Natural killer cell (primary cell): ENCODE data around the gene ARL15. TPM values are rescaled to one million over a fixed set of nuclear protein-coding genes. Genes with fewer than 3 reads are reported as not detected.
A peak's percentile ranks its signal among the peaks of the same experiment; 100 is the strongest.

Experiments used
- ATAC-seq, 3 donors: fragments of 150-1000 bp in 2 of 3; fragments of 200-7000 bp in 1 of 3; cut with Tn5 transposase; 1 replicate in 1 of 3; 2 replicates in 2 of 3; pipeline ENCODE4 v1.10.0; 2021; ENCODE audit warnings: mild to moderate bottlenecking in 2 of 3, moderate library complexity in 2 of 3
- DNase-seq, 2 donors: peaks; one replicate each; pipeline versions ENCODE4 v3.0.0 to v3.0.0-alpha.2; 2013 to 2021; ENCODE audit warnings: mixed read lengths in 1 of 2
- H3K27ac ChIP-seq: one replicate; pipeline ENCODE4 v1.5.1; 2013; ENCODE audit warnings: mild to moderate bottlenecking, low read length
- H3K27me3 ChIP-seq: one replicate; pipeline ENCODE4 v1.6.1; 2013; ENCODE audit warnings: low read length; ENCODE audit not compliant: control insufficient read depth, insufficient read depth
- H3K36me3 ChIP-seq: one replicate; pipeline ENCODE4 v1.6.1; 2013; ENCODE audit warnings: low read length; ENCODE audit not compliant: control insufficient read depth, insufficient read depth
- H3K4me1 ChIP-seq: one replicate; pipeline ENCODE4 v1.6.1; 2013; ENCODE audit warnings: low read length; ENCODE audit not compliant: control insufficient read depth, insufficient read depth
- H3K4me3 ChIP-seq: one replicate; pipeline ENCODE4 v1.5.1; 2013; ENCODE audit warnings: low read length
- H3K9me3 ChIP-seq: one replicate; pipeline ENCODE4 v1.6.1; 2013; ENCODE audit warnings: low read length; ENCODE audit not compliant: control insufficient read depth, insufficient read depth
- H3K27ac Mint-ChIP-seq, 2 donors: one replicate each; pipeline ENCODE4 v1.8.0; 2022; ENCODE audit warnings: mild to moderate bottlenecking in 2 of 2, mixed read lengths in 2 of 2, moderate library complexity in 1 of 2
- H3K27me3 Mint-ChIP-seq, 2 donors: one replicate each; pipeline ENCODE4 v1.8.0; 2022; ENCODE audit warnings: low read depth in 2 of 2, mixed read lengths in 2 of 2
- H3K36me3 Mint-ChIP-seq: one replicate; pipeline ENCODE4 v1.8.0; 2022; ENCODE audit warnings: mixed read lengths
- H3K4me1 Mint-ChIP-seq, 2 donors: one replicate each; pipeline ENCODE4 v1.8.0; 2022; ENCODE audit warnings: mixed read lengths in 2 of 2
- H3K4me3 Mint-ChIP-seq: one replicate; pipeline ENCODE4 v1.8.0; 2022; ENCODE audit warnings: mild to moderate bottlenecking, moderate library complexity, mixed read lengths
- H3K9me3 Mint-ChIP-seq, 2 donors: one replicate each; pipeline ENCODE4 v1.8.0; 2022; ENCODE audit warnings: mixed read lengths in 2 of 2
- WGBS: methylation state at CpG from one replicate; pipeline ENCODE4 v1.1.7; 2013; ENCODE audit warnings: missing lambda C conversion rate; ENCODE audit not compliant: insufficient coverage; 5-methylcytosine and 5-hydroxymethylcytosine counted together
- intact Hi-C: fragments of 100-400 bp; cut with micrococcal nuclease; formaldehyde crosslinking; loops from one replicate; pipeline ENCODE4 v1.14.2; 2022
- total RNA-seq, 4 donors: library from RNA; stranded (reverse); fragments of 120-200 nt in 1 of 4; gene quantifications; one replicate each; pipeline versions ENCODE4 v1.2.3 to v1.2.4, GENCODE V29; 2013 to 2022
- TF ChIP-seq, protein P1 (sequence below): fragments of 200-600 bp; IDR thresholded peaks from one replicate; pipeline ENCODE4 v1.8.0; 2022; ENCODE audit warnings: antibody characterized with exemption

Gene ARL15
- total RNA-seq, 3 donors from 2014 or later (not counting 1 experiment from before 2014, with no cell fraction given) = 28.9 to 35.1 (median 33.1) TPM

DNA sequence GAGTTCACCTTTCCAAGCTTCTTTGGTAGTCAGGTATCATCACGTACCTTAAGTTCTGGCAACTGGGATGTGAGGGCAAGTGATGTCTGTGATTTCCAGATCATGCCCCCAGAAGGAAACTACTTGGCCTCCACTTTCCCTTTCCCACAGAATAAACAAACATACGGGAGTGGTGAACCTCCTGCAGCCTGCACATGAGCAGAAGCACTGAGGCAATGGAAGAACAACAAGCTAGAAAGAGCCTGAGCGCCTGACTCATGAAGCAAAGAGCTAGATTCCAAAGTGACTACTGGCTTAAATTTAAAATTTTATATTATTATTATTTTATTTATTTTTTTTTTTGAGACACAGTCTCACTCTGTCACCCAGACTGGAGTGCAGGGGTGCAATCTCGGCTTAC lies 35.0 kb downstream of the ARL15 start:
- H3K9me3 Mint-ChIP-seq = no peaks in the 10 kb centered on the region
- no peak for DNase-seq
- H3K27me3 Mint-ChIP-seq = no peaks in the 10 kb centered on the region
- no peak for ATAC-seq
- H3K36me3 Mint-ChIP-seq = no peaks in the 10 kb centered on the region
- H3K36me3 ChIP-seq = peaks cover 4% of the 10 kb centered on the region
- intact Hi-C loops = no loop called here
- H3K4me3 ChIP-seq = no peak overlapping the region
- H3K27ac Mint-ChIP-seq = no peak overlapping the region
- no peaks in the 10 kb centered on the region for H3K27me3 ChIP-seq
- no peak overlapping the region for H3K27ac ChIP-seq
- H3K4me1 Mint-ChIP-seq = peaks cover 41 to 55% of the 10 kb centered on the region in 2 donors
- no peaks in the 10 kb centered on the region for H3K4me1 ChIP-seq
- H3K4me3 Mint-ChIP-seq = no peak overlapping the region
- TF ChIP-seq, protein P1, sequence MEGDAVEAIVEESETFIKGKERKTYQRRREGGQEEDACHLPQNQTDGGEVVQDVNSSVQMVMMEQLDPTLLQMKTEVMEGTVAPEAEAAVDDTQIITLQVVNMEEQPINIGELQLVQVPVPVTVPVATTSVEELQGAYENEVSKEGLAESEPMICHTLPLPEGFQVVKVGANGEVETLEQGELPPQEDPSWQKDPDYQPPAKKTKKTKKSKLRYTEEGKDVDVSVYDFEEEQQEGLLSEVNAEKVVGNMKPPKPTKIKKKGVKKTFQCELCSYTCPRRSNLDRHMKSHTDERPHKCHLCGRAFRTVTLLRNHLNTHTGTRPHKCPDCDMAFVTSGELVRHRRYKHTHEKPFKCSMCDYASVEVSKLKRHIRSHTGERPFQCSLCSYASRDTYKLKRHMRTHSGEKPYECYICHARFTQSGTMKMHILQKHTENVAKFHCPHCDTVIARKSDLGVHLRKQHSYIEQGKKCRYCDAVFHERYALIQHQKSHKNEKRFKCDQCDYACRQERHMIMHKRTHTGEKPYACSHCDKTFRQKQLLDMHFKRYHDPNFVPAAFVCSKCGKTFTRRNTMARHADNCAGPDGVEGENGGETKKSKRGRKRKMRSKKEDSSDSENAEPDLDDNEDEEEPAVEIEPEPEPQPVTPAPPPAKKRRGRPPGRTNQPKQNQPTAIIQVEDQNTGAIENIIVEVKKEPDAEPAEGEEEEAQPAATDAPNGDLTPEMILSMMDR = no peak
- H3K9me3 ChIP-seq = no peaks in the 10 kb centered on the region
- WGBS = 95% methylated on average over 4 of the region's 4 CpGs

DNA sequence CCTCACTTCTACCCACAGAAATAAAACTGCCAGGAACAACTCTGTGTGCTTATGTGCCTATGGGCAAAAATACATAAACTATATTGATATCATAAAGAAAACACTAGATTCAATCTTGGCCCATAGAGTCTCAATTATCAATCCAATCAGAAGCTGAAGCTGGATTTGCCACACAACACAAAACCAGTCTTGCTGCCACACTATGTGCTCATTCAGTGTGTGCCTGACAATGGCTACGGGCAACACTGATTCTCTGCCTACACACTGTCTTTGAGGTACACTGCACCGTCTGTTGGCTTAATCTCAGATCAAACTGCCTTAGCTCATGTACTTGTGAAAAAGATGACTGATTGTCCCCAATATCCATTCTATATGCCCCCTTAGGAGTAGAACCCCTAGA lies 35.4 kb downstream of the ARL15 start:
- H3K27ac ChIP-seq = no peak overlapping the region
- no peaks in the 10 kb centered on the region for H3K9me3 ChIP-seq
- no peak overlapping the region for H3K27ac Mint-ChIP-seq
- peaks cover 41 to 52% of the 10 kb centered on the region in 2 donors for H3K4me1 Mint-ChIP-seq
- intact Hi-C loops = no loop called here
- ATAC-seq (no peak), DNase-seq (no peak)
- no peaks in the 10 kb centered on the region for H3K27me3 Mint-ChIP-seq
- H3K4me3 Mint-ChIP-seq = no peak overlapping the region
- TF ChIP-seq, protein P1 = no peak
- no peaks in the 10 kb centered on the region for H3K27me3 ChIP-seq
- no peaks in the 10 kb centered on the region for H3K4me1 ChIP-seq
- 98% methylated on average over 2 of the region's 2 CpGs for WGBS
- peaks cover 4% of the 10 kb centered on the region for H3K36me3 ChIP-seq
- H3K9me3 Mint-ChIP-seq = no peaks in the 10 kb centered on the region
- no peak overlapping the region for H3K4me3 ChIP-seq
- H3K36me3 Mint-ChIP-seq = no peaks in the 10 kb centered on the region

DNA sequence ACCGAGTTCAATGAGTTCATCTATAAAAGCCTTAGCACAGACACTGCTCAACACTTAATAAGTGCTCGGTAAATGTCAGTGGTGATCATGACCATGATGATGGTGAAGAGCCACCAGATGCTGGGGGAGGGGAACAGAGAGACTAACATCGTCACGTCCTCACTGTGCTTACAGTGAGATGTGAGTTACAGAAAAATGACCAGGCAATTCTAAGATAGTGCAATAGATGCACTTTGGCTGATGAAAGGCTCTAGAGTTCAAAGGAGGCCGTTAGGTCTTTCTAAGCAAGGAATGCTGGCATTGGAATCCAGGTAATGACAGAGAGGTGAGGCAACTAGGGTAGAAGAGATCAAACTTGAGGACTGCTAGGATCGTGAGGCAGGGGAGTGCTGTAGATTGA lies 36.7 kb downstream of the ARL15 start:
- DNase-seq (no peak), ATAC-seq (no peak)
- H3K4me1 ChIP-seq = no peaks in the 10 kb centered on the region
- no peak overlapping the region for H3K4me3 ChIP-seq
- intact Hi-C loops = no loop called here
- H3K9me3 Mint-ChIP-seq = no peaks in the 10 kb centered on the region
- WGBS = 90% methylated on average over 5 of the region's 6 CpGs
- H3K36me3 Mint-ChIP-seq = no peaks in the 10 kb centered on the region
- no peaks in the 10 kb centered on the region for H3K27me3 ChIP-seq
- peak overlapping the region in 1 of 2 donors; percentile 33 for H3K27ac Mint-ChIP-seq
- H3K36me3 ChIP-seq = no peaks in the 10 kb centered on the region
- no peaks in the 10 kb centered on the region for H3K9me3 ChIP-seq
- H3K27me3 Mint-ChIP-seq = no peaks in the 10 kb centered on the region
- no peak overlapping the region for H3K27ac ChIP-seq
- TF ChIP-seq, protein P1 = no peak
- H3K4me1 Mint-ChIP-seq = peaks cover 32 to 41% of the 10 kb centered on the region in 2 donors
- no peak overlapping the region for H3K4me3 Mint-ChIP-seq

DNA sequence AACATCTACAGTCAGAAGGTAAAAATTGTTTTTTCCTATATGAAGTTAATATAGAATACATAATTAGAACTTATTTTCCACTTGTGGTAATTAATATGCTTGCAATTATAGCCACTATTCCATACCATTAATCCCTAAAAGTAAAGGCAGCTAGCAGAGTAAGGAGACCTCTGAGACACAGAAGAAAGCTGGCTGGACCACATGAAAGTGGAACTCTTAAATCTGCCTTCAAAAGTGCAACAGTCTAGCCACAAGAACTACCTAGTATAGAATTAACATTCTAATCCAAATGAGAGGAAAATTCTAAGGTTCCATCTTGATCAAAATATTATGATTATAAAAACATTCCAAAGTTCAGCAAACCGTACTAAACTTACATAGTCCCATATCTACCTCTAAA lies 37.6 kb downstream of the ARL15 start:
- Mint-ChIP-seq H3K4me3 (no peak overlapping the region), H3K27me3 (no peaks in the 10 kb centered on the region), H3K9me3 (no peaks in the 10 kb centered on the region), H3K27ac (no peak overlapping the region), H3K36me3 (no peaks in the 10 kb centered on the region), H3K4me1 (peaks cover 22 to 34% of the 10 kb centered on the region in 2 donors)
- no peak overlapping the region for H3K27ac ChIP-seq
- H3K36me3 ChIP-seq = no peaks in the 10 kb centered on the region
- H3K27me3 ChIP-seq = no peaks in the 10 kb centered on the region
- no peaks in the 10 kb centered on the region for H3K9me3 ChIP-seq
- DNase-seq = no peak
- WGBS = no CpG with 5 or more reads among the region's 1 CpG
- intact Hi-C loops = no loop called here
- H3K4me1 ChIP-seq = no peaks in the 10 kb centered on the region
- no peak for ATAC-seq
- TF ChIP-seq, protein P1 = no peak
- H3K4me3 ChIP-seq = no peak overlapping the region
